Spleen (tissue), 11 donors: ENCODE data around the gene DDR2. TPM values are rescaled to one million over a fixed set of nuclear protein-coding genes. Genes with fewer than 3 reads are reported as not detected.

ENCODE experiments used
- DNase-seq: peaks from one replicate; pipeline ENCODE4 v3.0.0-alpha.2; 2020
- H3K27ac ChIP-seq, 8 donors: fragments of 200-600 bp; sonication (generic) in 7 of 8; 1 replicate in 4 of 8; 2 replicates in 4 of 8; pipeline versions ENCODE4 v1.5.0 to v1.8.0; 2016 to 2021; ENCODE audit warnings: inconsistent platforms in 4 of 8, mild to moderate bottlenecking in 4 of 8, moderate library complexity in 1 of 8
- H3K27me3 ChIP-seq, 7 donors: fragments of 200-600 bp; sonication (generic) in 6 of 7; replicated peaks in 1 of 7; 1 replicate in 4 of 7; 2 replicates in 3 of 7; pipeline versions ENCODE4 v1.5.0 to v1.8.0; 2016 to 2021; ENCODE audit warnings: inconsistent platforms in 3 of 7, mild to moderate bottlenecking in 1 of 7
- H3K36me3 ChIP-seq, 6 donors: fragments of 200-600 bp; sonication (generic) in 5 of 6; 1 replicate in 4 of 6; 2 replicates in 2 of 6; pipeline versions ENCODE4 v1.5.0 to v1.8.0; 2016 to 2021; ENCODE audit warnings: inconsistent platforms in 2 of 6
- H3K4me1 ChIP-seq, 6 donors: fragments of 200-600 bp; sonication (generic) in 5 of 6; 1 replicate in 3 of 6; 2 replicates in 3 of 6; pipeline versions ENCODE4 v1.5.0 to v1.8.0; 2016 to 2021; ENCODE audit warnings: inconsistent platforms in 3 of 6
- H3K4me3 ChIP-seq, 8 donors: fragments of 200-600 bp; sonication (generic) in 7 of 8; 1 replicate in 4 of 8; 2 replicates in 4 of 8; pipeline versions ENCODE4 v1.5.0 to v1.8.0; 2016 to 2021; ENCODE audit warnings: inconsistent platforms in 4 of 8, mild to moderate bottlenecking in 4 of 8, moderate library complexity in 2 of 8
- H3K9me3 ChIP-seq, 8 donors: fragments of 200-600 bp; sonication (generic) in 7 of 8; 1 replicate in 4 of 8; 2 replicates in 4 of 8; pipeline versions ENCODE4 v1.5.0 to v1.8.0; 2016 to 2021; ENCODE audit warnings: inconsistent platforms in 4 of 8
- CTCF ChIP-seq, 11 experiments: fragments of 200-600 bp in 7 of 11; fragments of 450-650 bp in 4 of 11; sonication (generic) in 4 of 11; IDR thresholded peaks in 8 of 11; conservative IDR thresholded peaks in 3 of 11; 1 replicate in 7 of 11; 2 replicates in 4 of 11; pipeline versions ENCODE4 v1.4.0 to v1.8.0; 2016 to 2021; ENCODE audit warnings: antibody characterized with exemption in 11 of 11, inconsistent platforms in 4 of 11, mild to moderate bottlenecking in 1 of 11
- POLR2A ChIP-seq, 3 donors: fragments of 450-650 bp; IDR thresholded peaks; one replicate each; pipeline ENCODE4 v1.5.1; 2017; ENCODE audit warnings: antibody characterized with exemption in 3 of 3, mild to moderate bottlenecking in 1 of 3
- POLR2AphosphoS5 ChIP-seq, 3 donors: sonication (generic); formaldehyde crosslinking; IDR thresholded peaks; one replicate each; pipeline ENCODE4 v1.5.1; 2017; ENCODE audit warnings: antibody characterized with exemption in 3 of 3
- WGBS, 5 donors: extraction: QIAGEN DNeasy Blood & Tissue Kit in 3 of 5; methylation state at CpG; one replicate each; pipeline versions ENCODE4 v1.1.5 to v1.1.7; 2013 to 2018; 5-methylcytosine and 5-hydroxymethylcytosine counted together
- intact Hi-C: fragments of 100-400 bp; cut with DNase I; formaldehyde crosslinking; loops from one replicate; pipeline ENCODE4 v1.15.0; 2023; ENCODE audit warnings: low total_unique reads
- polyA plus RNA-seq, 3 donors: library from polyadenylated mRNA; stranded (reverse); fragments of 200-250 nt; gene quantifications; one replicate each; pipeline ENCODE4 v1.2.1, GENCODE V29; 2013
- total RNA-seq, 7 donors: library from RNA; depleted of rRNA in 3 of 7; stranded (reverse); fragments of >200 nt in 3 of 7; fragmentation: NEBNext Ultra II Directional in 4 of 7; extraction: Animal tissue kit (Norgen Biotek cat#: 25700) in 4 of 7; gene quantifications; one replicate each; pipeline versions ENCODE4 v1.1.0 to v1.2.1, GENCODE V29; 2016 to 2021
- donor health status: healthy with polysubstance abuse.
- donor health status: DM: no; HTN: no; CAD: no; lungs with moderate emphysema.
- donor health status: DM: no; HTN: no; CAD: no.
- donor health status: Bipolar disorder and iron deficiency.
- donor health status: healthy.
- donor health status: DM: no; HTN: no; CAD: no.
- donor health status: DM: yes; HTN: yes; CAD: no.

DDR2 gene
- total and polyA plus RNA-seq, 10 donors, result 1.1 to 20.8 (median 10.8) TPM

- no peak overlapping the region for H3K27ac ChIP-seq
- H3K27me3 ChIP-seq, result no peaks in the 10 kb centered on the region
- no peak for TF ChIP-seq CTCF (IDR thresholded peaks at IDR 0.05 in 8 of 11, conservative IDR thresholded peaks at IDR 0.05 in 3 of 11)
- TF ChIP-seq POLR2AphosphoS5 (IDR thresholded peaks at IDR 0.05), result no peak
- no peak for TF ChIP-seq POLR2A (IDR thresholded peaks at IDR 0.05)
- WGBS, 5 donors, result 73 to 87% (median 81%) methylated on average over 5 of the region's 5 CpGs
- H3K4me1 ChIP-seq, result no peaks in the 10 kb centered on the region
- intact Hi-C loops, result no loop called here
- no peak overlapping the region for H3K4me3 ChIP-seq
- no peak for DNase-seq
- H3K36me3 ChIP-seq, result no peaks in the 10 kb centered on the region
- H3K9me3 ChIP-seq, result peaks cover 0 to 5% (median 0%) of the 10 kb centered on the region in 8 donors
These were observed 48.3 kb downstream of the DDR2 start for GRCh38 chr1:162680419-162681121.

GRCh38 chr1:162681122-162681436 is 48.8 kb downstream of the DDR2 start:
- H3K4me3 ChIP-seq, result no peak overlapping the region
- no peak for TF ChIP-seq POLR2AphosphoS5 (IDR thresholded peaks at IDR 0.05)
- no peak for TF ChIP-seq POLR2A (IDR thresholded peaks at IDR 0.05)
- TF ChIP-seq CTCF (IDR thresholded peaks at IDR 0.05 in 8 of 11, conservative IDR thresholded peaks at IDR 0.05 in 3 of 11), result no peak
- no peak for DNase-seq
- intact Hi-C loops, result no loop called here
- 50 to 77% (median 66%) methylated on average over 2 of the region's 2 CpGs for WGBS, 5 donors
- no peak overlapping the region for H3K27ac ChIP-seq
- H3K4me1 ChIP-seq, result no peaks in the 10 kb centered on the region
- no peaks in the 10 kb centered on the region for H3K36me3 ChIP-seq
- peaks cover 0 to 5% (median 0%) of the 10 kb centered on the region in 8 donors for H3K9me3 ChIP-seq
- H3K27me3 ChIP-seq, result no peaks in the 10 kb centered on the region

GRCh38 chr1:162682013-162682419 is 49.8 kb downstream of the DDR2 start:
- no peaks in the 10 kb centered on the region for H3K4me1 ChIP-seq
- no peaks in the 10 kb centered on the region for H3K27me3 ChIP-seq
- no peak overlapping the region for H3K27ac ChIP-seq
- intact Hi-C loops, result no loop called here
- WGBS, 5 donors, result 60 to 82% (median 73%) methylated on average over 1 of the region's 1 CpG
- no peak for TF ChIP-seq POLR2A (IDR thresholded peaks at IDR 0.05)
- no peak for TF ChIP-seq CTCF (IDR thresholded peaks at IDR 0.05 in 8 of 11, conservative IDR thresholded peaks at IDR 0.05 in 3 of 11)
- TF ChIP-seq POLR2AphosphoS5 (IDR thresholded peaks at IDR 0.05), result no peak
- no peak for DNase-seq
- H3K36me3 ChIP-seq, result no peaks in the 10 kb centered on the region
- no peak overlapping the region for H3K4me3 ChIP-seq
- H3K9me3 ChIP-seq, result peaks cover 0 to 5% (median 0%) of the 10 kb centered on the region in 8 donors

GRCh38 chr1:162687870-162688269 is 55.6 kb downstream of the DDR2 start:
- Histone ChIP-seq H3K4me3 (no peak overlapping the region), H3K4me1 (no peaks in the 10 kb centered on the region), H3K36me3 (no peaks in the 10 kb centered on the region), H3K27me3 (no peaks in the 10 kb centered on the region), H3K27ac (no peak overlapping the region), H3K9me3 (no peaks in the 10 kb centered on the region)
- DNase-seq, result no peak
- no peak for TF ChIP-seq POLR2AphosphoS5 (IDR thresholded peaks at IDR 0.05)
- TF ChIP-seq POLR2A (IDR thresholded peaks at IDR 0.05), result no peak
- TF ChIP-seq CTCF (IDR thresholded peaks at IDR 0.05 in 8 of 11, conservative IDR thresholded peaks at IDR 0.05 in 3 of 11), result no peak
- 76 to 89% (median 85%) methylated on average over 6 of the region's 6 CpGs for WGBS, 5 donors
- intact Hi-C loops, result no loop called here
